Transverse colon (tissue), 4 donors: ENCODE measurements around the gene TRMT44.

Experiments
- CTCF ChIP-seq, 5 experiments: fragments of 200-600 bp in 3 of 5; fragments of 450-650 bp in 2 of 5; sonication (generic) in 3 of 5; IDR thresholded peaks; 1 replicate in 2 of 5; 2 replicates in 3 of 5; pipeline ENCODE4 v1.5.1; 2016 to 2017; ENCODE audit warnings: antibody characterized with exemption in 5 of 5, inconsistent platforms in 3 of 5, mild to moderate bottlenecking in 2 of 5, moderate library complexity in 1 of 5
- EP300 ChIP-seq: sonication (generic); formaldehyde crosslinking; IDR thresholded peaks from one replicate; pipeline ENCODE4 v1.6.1; 2017; ENCODE audit warnings: antibody characterized with exemption, low read depth
- POLR2AphosphoS5 ChIP-seq, 3 donors: sonication (generic); formaldehyde crosslinking; IDR thresholded peaks; one replicate each; pipeline ENCODE4 v1.6.1; 2016; ENCODE audit warnings: antibody characterized with exemption in 3 of 3

- TF ChIP-seq CTCF (IDR thresholded peaks at IDR 0.05) (no peak), POLR2AphosphoS5 (IDR thresholded peaks at IDR 0.05) (no peak), EP300 (no peak)
Measured at GRCh38 chr4:8391071-8391470, 49.5 kb upstream of the TRMT44 start.
